Prostate gland (tissue), 2 donors: ENCODE results near the gene ADAM8. TPM values are rescaled to one million over a fixed set of nuclear protein-coding genes. Genes with fewer than 3 reads are reported as not detected.

Experiments used
- DNase-seq: peaks from one replicate; pipeline ENCODE4 v3.0.0-alpha.2; 2019; ENCODE audit warnings: low spot score
- H3K27ac ChIP-seq, 2 donors: fragments of 200-600 bp; sonication (generic); 2 replicates each; pipeline ENCODE4 v1.5.1; 2017 to 2019
- H3K27me3 ChIP-seq: fragments of 200-600 bp; sonication (generic); replicated peaks from 2 replicates; pipeline ENCODE4 v1.5.1; 2019; ENCODE audit not compliant: insufficient read depth
- H3K36me3 ChIP-seq, 2 donors: fragments of 200-600 bp; sonication (generic); 1 replicate in 1 of 2; 2 replicates in 1 of 2; pipeline versions ENCODE4 v1.5.1 to v1.8.1; 2017 to 2019
- H3K4me1 ChIP-seq: fragments of 200-600 bp; sonication (generic); replicated peaks from 2 replicates; pipeline ENCODE4 v1.5.1; 2019
- H3K4me3 ChIP-seq, 2 donors: fragments of 200-600 bp; sonication (generic); 2 replicates each; pipeline ENCODE4 v1.5.1; 2017 to 2019
- H3K9me3 ChIP-seq: fragments of 200-600 bp; sonication (generic); 2 replicates; pipeline ENCODE4 v1.5.1; 2017
- POLR2A ChIP-seq: fragments of 450-650 bp; IDR thresholded peaks from one replicate; pipeline ENCODE4 v1.6.1; 2016; ENCODE audit warnings: antibody characterized with exemption, mild to moderate bottlenecking
- POLR2AphosphoS5 ChIP-seq: sonication (generic); formaldehyde crosslinking; IDR thresholded peaks from one replicate; pipeline ENCODE4 v1.6.1; 2017; ENCODE audit warnings: antibody characterized with exemption
- WGBS: methylation state at CpG from one replicate; pipeline ENCODE4 v1.1.5; 2018; 5-methylcytosine and 5-hydroxymethylcytosine counted together
- intact Hi-C: fragments of 100-400 bp; cut with DNase I; formaldehyde crosslinking; loops from one replicate; pipeline ENCODE4 v1.14.2; 2022
- total RNA-seq, 2 donors: library from RNA; depleted of rRNA; stranded (reverse); fragments of >200 nt; gene quantifications; one replicate each; pipeline ENCODE4 v1.1.0, GENCODE V29; 2016
- TF ChIP-seq, protein P1 (sequence below), 4 experiments: fragments of 200-600 bp in 2 of 4; fragments of 450-650 bp in 2 of 4; sonication (generic) in 2 of 4; IDR thresholded peaks; 1 replicate in 3 of 4; 2 replicates in 1 of 4; pipeline ENCODE4 v1.5.1; 2016 to 2019; ENCODE audit warnings: antibody characterized with exemption in 4 of 4, mild to moderate bottlenecking in 2 of 4, moderate library complexity in 2 of 4

Gene ADAM8
- total RNA-seq, 2 donors from 2014 or later, result 7.2 to 7.4 TPM

DNA sequence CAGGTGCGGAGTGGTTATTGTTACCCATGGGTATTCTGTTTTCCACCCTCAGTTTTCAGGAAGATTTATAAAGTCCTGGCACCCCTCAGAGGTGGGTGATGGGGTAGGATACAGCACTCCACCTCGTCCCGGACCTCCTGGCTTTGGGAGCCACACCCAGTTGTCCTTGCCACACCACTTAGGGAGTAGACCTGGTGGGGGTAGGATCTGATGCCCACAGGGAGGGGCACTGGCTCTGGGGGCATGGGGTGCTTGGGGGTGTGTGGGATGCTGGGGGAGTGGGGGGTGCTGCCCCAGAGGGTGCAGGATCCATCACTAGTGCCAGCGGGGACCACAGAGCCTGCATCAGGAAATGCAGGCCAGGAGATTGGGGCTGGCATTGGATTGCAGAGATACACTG is 36.5 kb upstream of the ADAM8 start:
- no peaks in the 10 kb centered on the region for H3K27me3 ChIP-seq
- no peaks in the 10 kb centered on the region for H3K36me3 ChIP-seq
- peak overlapping the region in 1 of 2 donors; percentile 41 for H3K27ac ChIP-seq
- intact Hi-C loops, result no loop called here
- H3K4me3 ChIP-seq, result no peak overlapping the region
- H3K4me1 ChIP-seq, result peaks cover 6% of the 10 kb centered on the region
- no peak for TF ChIP-seq POLR2A
- TF ChIP-seq, protein P1, sequence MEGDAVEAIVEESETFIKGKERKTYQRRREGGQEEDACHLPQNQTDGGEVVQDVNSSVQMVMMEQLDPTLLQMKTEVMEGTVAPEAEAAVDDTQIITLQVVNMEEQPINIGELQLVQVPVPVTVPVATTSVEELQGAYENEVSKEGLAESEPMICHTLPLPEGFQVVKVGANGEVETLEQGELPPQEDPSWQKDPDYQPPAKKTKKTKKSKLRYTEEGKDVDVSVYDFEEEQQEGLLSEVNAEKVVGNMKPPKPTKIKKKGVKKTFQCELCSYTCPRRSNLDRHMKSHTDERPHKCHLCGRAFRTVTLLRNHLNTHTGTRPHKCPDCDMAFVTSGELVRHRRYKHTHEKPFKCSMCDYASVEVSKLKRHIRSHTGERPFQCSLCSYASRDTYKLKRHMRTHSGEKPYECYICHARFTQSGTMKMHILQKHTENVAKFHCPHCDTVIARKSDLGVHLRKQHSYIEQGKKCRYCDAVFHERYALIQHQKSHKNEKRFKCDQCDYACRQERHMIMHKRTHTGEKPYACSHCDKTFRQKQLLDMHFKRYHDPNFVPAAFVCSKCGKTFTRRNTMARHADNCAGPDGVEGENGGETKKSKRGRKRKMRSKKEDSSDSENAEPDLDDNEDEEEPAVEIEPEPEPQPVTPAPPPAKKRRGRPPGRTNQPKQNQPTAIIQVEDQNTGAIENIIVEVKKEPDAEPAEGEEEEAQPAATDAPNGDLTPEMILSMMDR (IDR thresholded peaks at IDR 0.05), result no peak
- TF ChIP-seq POLR2AphosphoS5, result no peak
- H3K9me3 ChIP-seq, result no peaks in the 10 kb centered on the region
- no peak for DNase-seq
- WGBS, result 75% methylated on average over 4 of the region's 4 CpGs

DNA sequence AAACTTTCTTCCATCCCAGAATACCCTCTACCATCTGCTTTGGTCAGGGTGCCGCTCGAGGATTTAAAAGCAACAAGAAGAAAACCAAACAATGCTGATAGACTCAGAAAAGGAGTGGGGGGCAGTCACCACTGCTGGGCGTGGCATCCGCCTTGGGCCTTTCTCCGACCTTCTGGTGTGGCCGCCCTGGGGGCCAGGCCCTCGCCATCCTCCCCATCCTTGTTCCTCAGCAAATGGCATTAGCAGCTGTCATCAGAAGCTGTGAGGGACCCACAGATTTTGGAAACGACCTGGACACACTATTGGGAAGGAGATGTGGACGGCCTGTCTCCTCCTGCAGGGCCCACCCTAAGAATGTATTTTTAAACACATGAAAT is 36.1 kb upstream of the ADAM8 start:
- Histone ChIP-seq H3K27ac (no peak overlapping the region), H3K9me3 (no peaks in the 10 kb centered on the region), H3K4me3 (no peak overlapping the region), H3K4me1 (peaks cover 6% of the 10 kb centered on the region), H3K36me3 (no peaks in the 10 kb centered on the region), H3K27me3 (no peaks in the 10 kb centered on the region)
- WGBS, result 86% methylated on average over 9 of the region's 9 CpGs
- intact Hi-C loops, result no loop called here
- TF ChIP-seq, protein P1 (IDR thresholded peaks at IDR 0.05), result no peak
- TF ChIP-seq POLR2A, result no peak
- TF ChIP-seq POLR2AphosphoS5, result no peak
- no peak for DNase-seq

DNA sequence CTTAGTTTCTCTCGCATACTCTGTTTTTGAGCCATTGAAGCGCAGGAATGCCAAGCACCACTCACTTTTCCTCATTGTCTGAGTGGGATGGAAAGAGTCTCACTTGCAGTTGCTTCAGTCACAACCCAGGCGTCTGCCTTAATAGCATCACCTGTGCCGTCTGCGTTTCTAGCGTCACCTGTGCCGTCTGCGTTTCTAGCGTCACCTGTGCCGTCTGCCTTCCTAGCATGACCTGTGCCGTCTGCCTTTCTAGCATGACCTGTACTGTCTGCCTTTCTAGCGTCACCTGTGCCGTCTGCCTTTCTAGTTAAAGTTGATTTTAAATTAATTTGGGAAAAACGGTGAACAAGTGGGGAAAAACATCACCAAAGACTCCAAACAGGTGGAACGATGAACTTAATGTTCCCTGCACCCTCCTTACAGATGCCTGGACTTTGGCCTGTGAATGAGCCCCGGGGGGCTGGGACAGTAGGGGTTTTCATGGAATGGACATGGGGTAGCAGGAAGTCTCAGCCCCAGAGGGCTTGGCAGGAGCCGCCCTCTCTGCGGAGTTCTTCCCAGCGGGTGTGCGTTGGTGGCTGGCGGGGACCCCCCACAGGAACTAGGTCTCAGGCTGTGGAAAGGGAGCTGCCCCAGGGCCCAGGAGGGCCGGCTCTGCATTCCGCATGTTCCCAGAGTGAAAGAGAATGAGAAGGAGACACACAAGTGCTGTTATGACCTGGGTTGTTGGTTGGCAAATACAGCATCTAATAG is 35.5 kb upstream of the ADAM8 start:
- WGBS, result 90% methylated on average over 23 of the region's 23 CpGs
- intact Hi-C loops, result no loop called here
- TF ChIP-seq, protein P1 (IDR thresholded peaks at IDR 0.05), result no peak
- TF ChIP-seq POLR2AphosphoS5 (no peak), POLR2A (no peak)
- H3K4me1 ChIP-seq, result peaks cover 6% of the 10 kb centered on the region
- no peaks in the 10 kb centered on the region for H3K9me3 ChIP-seq
- no peaks in the 10 kb centered on the region for H3K36me3 ChIP-seq
- no peak for DNase-seq
- no peaks in the 10 kb centered on the region for H3K27me3 ChIP-seq
- no peak overlapping the region for H3K27ac ChIP-seq
- H3K4me3 ChIP-seq, result no peak overlapping the region

DNA sequence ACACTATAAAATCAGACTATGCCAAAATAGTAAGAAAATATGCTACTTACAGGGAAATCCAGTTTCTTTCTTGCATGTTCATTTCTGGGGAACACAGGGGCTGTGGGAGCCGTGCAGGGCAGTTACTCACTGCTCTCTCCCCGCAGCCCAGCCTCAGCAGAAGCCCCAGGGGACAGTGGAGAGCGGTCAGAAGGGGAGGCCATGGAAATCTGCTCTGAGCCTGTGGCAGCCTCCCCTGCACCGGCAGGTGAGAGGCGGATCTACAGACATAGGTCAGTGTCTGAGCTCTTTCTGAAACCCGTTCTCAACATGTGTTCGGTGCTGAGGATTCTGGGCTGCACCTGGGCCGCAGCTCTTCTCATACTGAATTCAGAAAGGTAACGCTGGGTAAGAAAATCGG is 34.9 kb upstream of the ADAM8 start:
- Histone ChIP-seq H3K9me3 (no peaks in the 10 kb centered on the region), H3K36me3 (no peaks in the 10 kb centered on the region), H3K4me1 (peaks cover 6% of the 10 kb centered on the region), H3K4me3 (no peak overlapping the region), H3K27me3 (no peaks in the 10 kb centered on the region), H3K27ac (no peak overlapping the region)
- WGBS, result 85% methylated on average over 10 of the region's 10 CpGs
- DNase-seq, result no peak
- TF ChIP-seq, protein P1 (IDR thresholded peaks at IDR 0.05), result no peak
- TF ChIP-seq POLR2AphosphoS5 (no peak), POLR2A (no peak)
- intact Hi-C loops, result no loop called here

DNA sequence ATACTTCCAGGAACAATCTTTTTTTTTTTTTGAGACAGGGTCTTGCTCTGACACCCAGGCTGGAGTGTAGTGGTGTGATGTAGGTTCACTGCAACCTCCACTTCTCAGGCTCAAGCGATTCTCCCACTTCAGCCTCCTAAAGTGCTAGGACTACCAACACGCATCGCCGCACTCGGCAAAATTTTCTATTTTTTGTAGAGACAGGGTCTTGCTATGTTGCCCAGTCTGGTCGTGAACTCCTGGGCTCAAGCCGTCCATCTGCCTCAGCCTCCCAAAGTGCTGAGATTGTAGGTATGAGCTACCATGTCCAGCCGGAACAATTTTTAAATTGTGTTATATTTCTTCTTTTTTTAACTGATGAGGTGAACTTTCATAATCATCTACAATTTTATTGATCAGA is 34.1 kb upstream of the ADAM8 start:
- 97% methylated on average over 8 of the region's 8 CpGs for WGBS
- intact Hi-C loops, result no loop called here

More for the DNA sequence above, 34.1 kb upstream of the ADAM8 start:
- no peak for DNase-seq
- H3K27ac ChIP-seq, result no peak overlapping the region
- H3K9me3 ChIP-seq, result no peaks in the 10 kb centered on the region
- TF ChIP-seq POLR2AphosphoS5 (no peak), POLR2A (no peak)
- TF ChIP-seq, protein P1 (IDR thresholded peaks at IDR 0.05), result no peak
- no peaks in the 10 kb centered on the region for H3K27me3 ChIP-seq
- H3K4me1 ChIP-seq, result peaks cover 6% of the 10 kb centered on the region
- no peak overlapping the region for H3K4me3 ChIP-seq
- no peaks in the 10 kb centered on the region for H3K36me3 ChIP-seq
